Measurements from ENCODE around the gene TPX2.

TPX2 gene

DNA sequence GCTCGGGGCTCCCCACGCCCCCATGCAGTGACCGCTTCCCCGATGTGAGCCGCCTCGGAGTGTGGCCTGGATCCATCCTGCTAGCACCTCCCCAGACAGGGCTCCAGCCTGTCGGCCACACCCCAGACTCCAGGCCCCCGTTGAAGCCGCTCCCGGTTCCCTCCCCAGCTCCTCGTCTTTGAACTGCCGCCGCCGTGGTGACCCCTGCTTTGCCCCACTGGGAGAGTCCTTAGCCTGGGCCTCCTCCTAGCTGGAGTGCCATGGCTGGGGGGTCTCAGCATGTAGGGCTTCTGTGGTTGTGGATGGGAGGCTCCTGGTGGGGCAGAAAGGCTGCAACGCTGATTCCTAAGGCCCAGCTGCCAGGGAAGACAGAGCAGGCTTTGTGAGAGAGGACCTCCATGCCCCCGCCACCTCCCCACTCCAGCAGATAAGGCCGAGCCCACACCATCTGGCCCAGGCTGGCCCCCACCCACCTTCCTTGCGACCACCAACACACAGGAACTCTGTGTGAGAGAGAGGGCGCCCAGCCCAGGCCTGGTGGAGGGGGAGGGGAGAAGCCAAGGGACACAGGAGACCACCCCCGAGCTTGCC lies 94.9 kb downstream of the TPX2 start:
- no peaks in the 10 kb centered on the region for H3K36me3 ChIP-seq (ENCODE audit: control insufficient read depth, insufficient read depth, low read length)
- no peak for DNase-seq (ENCODE audit: low read depth, low spot score)
- H3K4me3 ChIP-seq (ENCODE audit: low read length) = no peak overlapping the region
- no peaks in the 10 kb centered on the region for H3K9me3 ChIP-seq (ENCODE audit: control insufficient read depth, insufficient read depth, low read length)
- peaks cover 3% of the 10 kb centered on the region; the same call in 1 of the 2 replicates for H3K4me1 ChIP-seq (ENCODE audit: control insufficient read depth, insufficient read depth, low read length)
- no peaks in the 10 kb centered on the region for H3K27me3 ChIP-seq (ENCODE audit: control insufficient read depth, insufficient read depth, low read length)
- WGBS (ENCODE audit: insufficient coverage, insufficient read length) = no CpG with 5 or more reads among the region's 20 CpGs
- no peak overlapping the region for H3K27ac ChIP-seq (ENCODE audit: low read length)

DNA sequence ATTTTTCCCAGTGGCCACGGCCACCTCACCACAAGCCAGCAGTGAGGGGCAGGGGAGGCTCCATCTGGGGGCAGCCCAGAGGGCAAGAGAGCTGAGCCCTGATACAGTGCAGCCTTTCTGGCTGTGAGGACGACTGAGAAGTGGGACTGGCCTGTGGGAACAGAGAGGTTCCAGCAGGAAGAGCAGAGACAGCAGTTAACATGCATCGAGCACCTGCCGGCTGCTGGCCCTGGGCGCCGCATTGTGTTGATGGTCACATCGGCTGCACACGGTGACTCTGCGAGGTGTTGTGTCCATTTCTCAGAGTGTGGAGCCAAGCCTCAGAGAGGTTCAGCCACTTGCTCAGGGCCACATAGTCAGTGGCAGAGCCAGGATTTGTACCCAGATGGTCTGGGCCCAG lies 96.5 kb downstream of the TPX2 start:
- no CpG with 5 or more reads among the region's 9 CpGs for WGBS (ENCODE audit: insufficient coverage, insufficient read length)
- no peaks in the 10 kb centered on the region for H3K36me3 ChIP-seq (ENCODE audit: control insufficient read depth, insufficient read depth, low read length)
- no peak overlapping the region for H3K27ac ChIP-seq (ENCODE audit: low read length)
- H3K27me3 ChIP-seq (ENCODE audit: control insufficient read depth, insufficient read depth, low read length) = no peaks in the 10 kb centered on the region
- H3K4me3 ChIP-seq (ENCODE audit: low read length) = no peak overlapping the region
- peaks cover 3% of the 10 kb centered on the region; the same call in 1 of the 2 replicates for H3K4me1 ChIP-seq (ENCODE audit: control insufficient read depth, insufficient read depth, low read length)
- DNase-seq (ENCODE audit: low read depth, low spot score) = no peak
- H3K9me3 ChIP-seq (ENCODE audit: control insufficient read depth, insufficient read depth, low read length) = no peaks in the 10 kb centered on the region

DNA sequence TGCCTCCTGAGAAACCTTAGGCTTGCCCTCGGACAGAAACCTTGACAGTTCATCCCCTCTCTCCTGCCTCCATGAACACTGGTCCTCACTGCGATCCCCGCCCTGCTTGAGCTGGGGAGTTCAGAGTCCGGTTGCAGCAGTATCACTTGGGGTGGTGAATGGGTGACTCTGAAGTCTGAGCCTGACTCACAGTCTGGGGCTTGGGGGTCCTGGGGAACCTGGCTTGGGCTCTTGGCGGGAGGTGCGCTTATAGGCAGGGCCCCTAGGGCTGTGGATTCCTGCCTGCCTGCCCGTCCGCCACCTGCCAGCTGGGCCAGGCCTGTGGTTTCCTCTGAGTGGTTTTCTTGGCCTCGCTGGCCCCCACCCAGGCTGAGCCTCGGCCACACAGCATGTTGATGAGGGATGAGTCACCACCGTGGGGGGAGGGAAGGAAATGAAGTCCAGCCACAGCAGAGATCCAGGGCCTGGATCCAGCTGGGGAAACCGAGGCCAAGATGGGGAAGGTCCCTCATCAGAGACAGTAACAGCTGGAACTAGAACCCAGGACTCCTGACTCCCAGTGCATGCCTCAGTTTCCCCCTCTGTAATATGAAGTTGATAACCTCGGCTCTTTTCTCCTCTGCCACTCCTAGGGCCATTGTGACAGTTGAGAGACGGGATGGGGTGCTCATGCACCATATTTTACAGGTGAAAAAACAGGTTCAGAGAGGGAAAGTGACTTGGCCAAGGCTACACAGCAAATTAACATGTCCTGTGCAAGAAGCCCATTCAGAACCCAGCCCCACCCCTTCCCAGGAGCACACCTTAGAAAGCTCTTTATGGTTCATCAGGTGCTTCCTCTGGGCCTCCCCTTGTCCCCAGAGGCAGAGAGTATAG lies 97.1 kb downstream of the TPX2 start:
- no peaks in the 10 kb centered on the region for H3K36me3 ChIP-seq (ENCODE audit: control insufficient read depth, insufficient read depth, low read length)
- H3K9me3 ChIP-seq (ENCODE audit: control insufficient read depth, insufficient read depth, low read length) = no peaks in the 10 kb centered on the region
- H3K4me1 ChIP-seq (ENCODE audit: control insufficient read depth, insufficient read depth, low read length) = peaks cover 4% of the 10 kb centered on the region; the same call in 1 of the 2 replicates
- no CpG with 5 or more reads among the region's 14 CpGs for WGBS (ENCODE audit: insufficient coverage, insufficient read length)
- no peak overlapping the region for H3K27ac ChIP-seq (ENCODE audit: low read length)
- H3K4me3 ChIP-seq (ENCODE audit: low read length) = no peak overlapping the region
- DNase-seq (ENCODE audit: low read depth, low spot score) = no peak
- no peaks in the 10 kb centered on the region for H3K27me3 ChIP-seq (ENCODE audit: control insufficient read depth, insufficient read depth, low read length)

GRCh38 chr20:31836853-31837608 lies 97.9 kb downstream of the TPX2 start:
- no peak for DNase-seq (ENCODE audit: low read depth, low spot score)
- H3K4me1 ChIP-seq (ENCODE audit: control insufficient read depth, insufficient read depth, low read length) = peaks cover 5% of the 10 kb centered on the region; the same call in 1 of the 2 replicates

GRCh38 chr20:31837896-31838397 lies 98.9 kb downstream of the TPX2 start:
- H3K4me3 ChIP-seq (ENCODE audit: low read length) = no peak overlapping the region
- no peak overlapping the region for H3K27ac ChIP-seq (ENCODE audit: low read length)
- WGBS (ENCODE audit: insufficient coverage, insufficient read length) = no CpG with 5 or more reads among the region's 3 CpGs
- no peak for DNase-seq (ENCODE audit: low read depth, low spot score)
- no peaks in the 10 kb centered on the region for H3K36me3 ChIP-seq (ENCODE audit: control insufficient read depth, insufficient read depth, low read length)
- H3K9me3 ChIP-seq (ENCODE audit: control insufficient read depth, insufficient read depth, low read length) = no peaks in the 10 kb centered on the region
- no peaks in the 10 kb centered on the region for H3K27me3 ChIP-seq (ENCODE audit: control insufficient read depth, insufficient read depth, low read length)
- H3K4me1 ChIP-seq (ENCODE audit: control insufficient read depth, insufficient read depth, low read length) = peaks cover 10% of the 10 kb centered on the region

More at GRCh38 chr20:31836853-31837608, 97.9 kb downstream of the TPX2 start:
- no peaks in the 10 kb centered on the region for H3K27me3 ChIP-seq (ENCODE audit: control insufficient read depth, insufficient read depth, low read length)
- no peak overlapping the region for H3K4me3 ChIP-seq (ENCODE audit: low read length)
- no peaks in the 10 kb centered on the region for H3K36me3 ChIP-seq (ENCODE audit: control insufficient read depth, insufficient read depth, low read length)
- H3K27ac ChIP-seq (ENCODE audit: low read length) = no peak overlapping the region
- no CpG with 5 or more reads among the region's 5 CpGs for WGBS (ENCODE audit: insufficient coverage, insufficient read length)
- H3K9me3 ChIP-seq (ENCODE audit: control insufficient read depth, insufficient read depth, low read length) = no peaks in the 10 kb centered on the region

DNA sequence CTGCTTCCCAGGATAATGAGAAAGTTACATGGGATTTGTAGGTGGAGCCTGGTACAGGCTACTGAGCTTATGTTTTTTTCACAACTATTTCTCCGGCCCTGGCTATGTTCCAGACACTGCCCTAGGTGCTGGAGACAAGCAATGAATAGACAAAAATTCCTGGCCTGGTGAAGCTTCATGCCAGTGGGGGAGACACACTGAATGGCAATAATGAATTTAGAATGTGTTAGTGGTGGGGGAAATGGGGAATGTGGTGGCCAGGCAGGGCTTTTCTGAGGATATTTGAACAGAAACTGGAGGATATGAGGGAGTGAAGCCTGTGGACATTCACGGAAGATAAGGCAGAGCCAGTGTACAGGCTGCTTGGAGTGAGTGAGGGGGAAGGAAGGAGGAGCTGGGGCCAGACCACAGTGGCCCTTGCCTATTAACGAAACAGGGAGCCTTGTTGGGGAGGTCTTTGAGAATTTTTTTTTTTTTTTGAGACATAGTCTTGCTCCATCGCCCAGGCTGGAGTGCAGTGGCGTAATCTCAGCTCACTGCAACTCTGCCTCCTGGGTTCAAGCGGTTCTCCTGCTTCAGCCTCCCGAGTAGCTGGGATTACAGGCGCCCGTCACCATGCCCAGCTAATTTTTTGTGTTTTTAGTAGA lies 99.7 kb downstream of the TPX2 start:
- Histone ChIP-seq H3K4me3 (ENCODE audit: low read length) (no peak overlapping the region), H3K4me1 (ENCODE audit: control insufficient read depth, insufficient read depth, low read length) (peaks cover 8% of the 10 kb centered on the region), H3K9me3 (ENCODE audit: control insufficient read depth, insufficient read depth, low read length) (no peaks in the 10 kb centered on the region), H3K36me3 (ENCODE audit: control insufficient read depth, insufficient read depth, low read length) (no peaks in the 10 kb centered on the region), H3K27me3 (ENCODE audit: control insufficient read depth, insufficient read depth, low read length) (no peaks in the 10 kb centered on the region), H3K27ac (ENCODE audit: low read length) (no peak overlapping the region)
- WGBS (ENCODE audit: insufficient coverage, insufficient read length) = no CpG with 5 or more reads among the region's 9 CpGs
- no peak for DNase-seq (ENCODE audit: low read depth, low spot score)

DNA sequence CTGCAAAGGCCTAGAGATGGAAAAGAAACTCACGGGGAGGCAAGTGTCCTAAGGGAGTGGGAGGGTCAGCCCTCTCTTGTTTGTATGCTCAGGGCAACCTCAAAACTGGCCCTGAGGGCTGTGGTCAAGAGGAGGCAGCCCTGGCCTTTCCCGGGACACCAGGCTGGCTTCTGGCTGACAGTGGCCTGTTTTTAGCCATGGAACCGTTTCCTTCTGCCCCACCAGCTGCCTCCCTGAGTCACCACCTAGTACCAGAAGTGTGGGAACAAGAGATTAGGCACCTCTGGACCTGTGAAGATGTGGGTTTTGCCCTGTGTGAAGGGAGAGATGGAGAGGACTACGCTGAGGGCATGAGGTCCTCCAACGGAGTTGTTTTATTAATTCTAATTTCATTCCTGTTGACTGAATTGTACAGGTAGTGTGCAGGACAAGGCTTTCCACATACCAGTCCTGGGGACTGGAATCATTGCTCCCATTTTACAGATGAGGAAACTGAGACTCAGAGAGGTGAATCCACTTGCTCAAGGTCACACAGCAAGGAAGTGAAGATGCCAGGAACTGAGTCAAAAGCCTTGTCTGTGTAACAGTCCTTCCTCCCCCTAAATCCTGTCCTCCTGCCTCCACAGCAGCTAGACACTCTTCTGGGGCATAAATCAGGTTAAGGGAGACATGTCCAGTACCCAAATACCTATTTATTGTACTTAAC lies 100.8 kb downstream of the TPX2 start:
- no peak overlapping the region for H3K27ac ChIP-seq (ENCODE audit: low read length)
- peaks cover 8% of the 10 kb centered on the region for H3K4me1 ChIP-seq (ENCODE audit: control insufficient read depth, insufficient read depth, low read length)
- no CpG with 5 or more reads among the region's 5 CpGs for WGBS (ENCODE audit: insufficient coverage, insufficient read length)
- DNase-seq (ENCODE audit: low read depth, low spot score) = no peak
- H3K27me3 ChIP-seq (ENCODE audit: control insufficient read depth, insufficient read depth, low read length) = no peaks in the 10 kb centered on the region
- no peaks in the 10 kb centered on the region for H3K36me3 ChIP-seq (ENCODE audit: control insufficient read depth, insufficient read depth, low read length)
- no peak overlapping the region for H3K4me3 ChIP-seq (ENCODE audit: low read length)
- no peaks in the 10 kb centered on the region for H3K9me3 ChIP-seq (ENCODE audit: control insufficient read depth, insufficient read depth, low read length)

GRCh38 chr20:31840906-31841816 lies 102.1 kb downstream of the TPX2 start:
- H3K4me3 ChIP-seq (ENCODE audit: low read length) = no peak overlapping the region
- no peaks in the 10 kb centered on the region for H3K36me3 ChIP-seq (ENCODE audit: control insufficient read depth, insufficient read depth, low read length)
- H3K4me1 ChIP-seq (ENCODE audit: control insufficient read depth, insufficient read depth, low read length) = peaks cover 8% of the 10 kb centered on the region
- WGBS (ENCODE audit: insufficient coverage, insufficient read length) = no CpG with 5 or more reads among the region's 15 CpGs
- H3K9me3 ChIP-seq (ENCODE audit: control insufficient read depth, insufficient read depth, low read length) = no peaks in the 10 kb centered on the region
- no peak for DNase-seq (ENCODE audit: low read depth, low spot score)
- no peak overlapping the region for H3K27ac ChIP-seq (ENCODE audit: low read length)
- H3K27me3 ChIP-seq (ENCODE audit: control insufficient read depth, insufficient read depth, low read length) = no peaks in the 10 kb centered on the region

- no peaks in the 10 kb centered on the region for H3K9me3 ChIP-seq (ENCODE audit: control insufficient read depth, insufficient read depth, low read length)
- DNase-seq (ENCODE audit: low read depth, low spot score) = no peak
- H3K4me1 ChIP-seq (ENCODE audit: control insufficient read depth, insufficient read depth, low read length) = peaks cover 8% of the 10 kb centered on the region
- H3K4me3 ChIP-seq (ENCODE audit: low read length) = no peak overlapping the region
- H3K27me3 ChIP-seq (ENCODE audit: control insufficient read depth, insufficient read depth, low read length) = no peaks in the 10 kb centered on the region
- no CpG with 5 or more reads among the region's 8 CpGs for WGBS (ENCODE audit: insufficient coverage, insufficient read length)
- no peaks in the 10 kb centered on the region for H3K36me3 ChIP-seq (ENCODE audit: control insufficient read depth, insufficient read depth, low read length)
- no peak overlapping the region for H3K27ac ChIP-seq (ENCODE audit: low read length)
Measured at GRCh38 chr20:31841928-31842327, 102.8 kb downstream of the TPX2 start.
